HS-5 (cell line): ENCODE results near the gene TMIE.
A peak's percentile ranks its signal among the peaks of the same experiment; 100 is the strongest.

Experiments
- DNase-seq: peaks from one replicate; pipeline ENCODE4 v3.0.0-alpha.2; 2012; ENCODE audit warnings: low read depth

TMIE gene

DNA sequence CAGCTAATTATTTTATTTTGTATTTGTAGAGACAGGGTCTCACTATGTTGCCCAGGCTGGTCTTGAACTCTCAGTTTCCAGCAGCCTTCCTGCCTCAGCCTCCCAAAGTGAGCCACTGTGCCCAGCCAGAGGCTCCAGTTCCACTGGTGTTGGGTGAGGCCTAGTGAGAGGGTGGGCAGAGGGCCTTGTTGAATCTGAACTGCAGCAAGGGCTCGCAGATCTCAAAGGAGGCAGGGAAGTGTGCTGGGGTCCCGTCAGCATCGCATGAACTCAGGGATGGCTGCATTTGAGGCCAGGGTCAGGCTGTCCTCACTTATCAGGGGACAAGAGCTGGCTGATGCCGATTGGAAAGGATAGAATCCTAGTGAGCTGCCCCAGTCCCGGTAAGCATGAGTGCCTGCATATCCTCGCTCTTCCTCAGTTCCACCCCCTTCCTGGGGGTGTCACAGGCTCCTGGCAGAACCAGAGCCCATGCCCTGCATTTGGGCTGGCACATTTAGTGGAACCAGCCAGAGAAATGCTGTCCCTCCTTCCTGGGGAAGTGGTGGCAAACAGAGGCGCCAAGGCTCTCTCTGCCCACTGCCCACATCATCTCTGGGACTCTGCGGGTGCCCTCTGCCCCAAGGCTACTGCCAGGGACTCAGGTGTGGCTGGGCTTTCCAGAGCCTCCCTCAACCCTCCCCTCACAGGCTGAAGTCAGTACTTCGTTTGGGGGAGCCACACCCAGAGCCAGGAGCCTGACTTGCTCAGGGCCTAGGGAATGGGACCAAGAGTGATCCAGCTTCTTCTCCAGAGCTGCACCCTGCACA is 31.8 kb upstream of the TMIE start:
- DNase-seq = no peak

DNA sequence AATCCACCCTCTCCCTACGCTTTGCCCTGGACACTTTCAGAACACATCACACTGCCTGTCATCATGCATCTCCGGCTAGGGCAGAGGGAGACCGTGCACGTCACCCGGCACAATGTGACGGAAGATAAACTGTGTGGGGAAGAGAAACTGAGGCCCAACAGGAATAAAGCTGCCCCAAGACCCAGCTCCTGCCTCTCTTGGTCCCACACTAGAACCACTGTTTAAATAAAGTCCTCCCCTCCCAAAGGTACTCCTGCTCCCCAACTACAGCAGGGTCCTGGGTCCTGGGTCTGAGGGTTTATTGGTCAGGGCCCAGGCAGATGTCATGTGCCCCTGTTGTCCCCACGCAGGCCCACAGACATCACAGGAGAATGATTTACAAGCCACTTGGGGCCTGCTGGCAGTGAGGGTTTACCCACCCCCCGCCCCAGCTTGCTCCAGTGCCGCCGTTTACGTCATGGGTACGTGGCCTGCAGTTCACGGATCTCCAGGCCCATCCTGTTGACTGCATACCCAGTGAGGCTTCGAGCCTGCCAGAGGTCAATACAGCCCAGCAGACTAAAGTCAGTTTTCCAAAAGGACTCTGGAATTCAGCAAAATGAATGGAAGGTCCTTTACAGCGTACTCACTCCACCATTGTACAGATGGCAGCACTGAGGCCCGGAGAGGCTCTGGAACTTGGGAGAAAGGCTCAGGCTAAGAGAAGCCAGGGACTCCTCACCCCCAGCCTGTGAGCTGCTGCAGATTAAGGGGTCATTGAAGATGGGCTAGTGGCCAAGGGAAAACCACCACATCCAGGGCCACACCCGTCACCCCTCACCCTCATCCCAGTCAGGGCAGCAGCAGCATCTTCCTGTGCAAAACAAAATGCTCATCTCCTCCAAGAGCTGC is 30.9 kb upstream of the TMIE start:
- no peak for DNase-seq

DNA sequence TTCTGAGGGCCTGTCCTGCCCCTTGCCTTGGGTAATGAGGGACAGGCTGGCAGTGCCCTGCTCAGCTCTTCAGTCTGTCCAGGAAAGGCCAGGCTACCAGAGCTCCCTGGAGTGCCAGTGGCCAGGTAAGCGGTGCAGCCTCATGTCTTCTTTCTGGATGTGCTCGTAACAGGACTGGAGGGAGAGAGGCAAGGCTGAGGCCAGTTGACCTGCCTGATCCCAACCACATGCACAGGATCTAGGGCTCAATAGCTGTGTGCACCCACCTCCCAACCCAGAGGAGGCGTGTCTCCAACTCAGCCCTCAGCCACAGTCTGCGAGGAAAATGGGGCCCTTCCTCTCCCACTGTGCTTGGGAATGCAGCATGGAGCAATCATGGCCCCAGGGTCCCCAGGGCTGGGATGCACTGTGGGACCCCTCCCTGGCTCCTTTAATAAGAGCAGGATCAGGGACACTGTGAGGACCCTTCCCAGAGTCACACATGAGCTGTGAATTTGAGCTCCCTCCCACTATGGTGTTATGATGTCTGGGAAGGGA is 30.2 kb upstream of the TMIE start:
- no peak for DNase-seq

DNA sequence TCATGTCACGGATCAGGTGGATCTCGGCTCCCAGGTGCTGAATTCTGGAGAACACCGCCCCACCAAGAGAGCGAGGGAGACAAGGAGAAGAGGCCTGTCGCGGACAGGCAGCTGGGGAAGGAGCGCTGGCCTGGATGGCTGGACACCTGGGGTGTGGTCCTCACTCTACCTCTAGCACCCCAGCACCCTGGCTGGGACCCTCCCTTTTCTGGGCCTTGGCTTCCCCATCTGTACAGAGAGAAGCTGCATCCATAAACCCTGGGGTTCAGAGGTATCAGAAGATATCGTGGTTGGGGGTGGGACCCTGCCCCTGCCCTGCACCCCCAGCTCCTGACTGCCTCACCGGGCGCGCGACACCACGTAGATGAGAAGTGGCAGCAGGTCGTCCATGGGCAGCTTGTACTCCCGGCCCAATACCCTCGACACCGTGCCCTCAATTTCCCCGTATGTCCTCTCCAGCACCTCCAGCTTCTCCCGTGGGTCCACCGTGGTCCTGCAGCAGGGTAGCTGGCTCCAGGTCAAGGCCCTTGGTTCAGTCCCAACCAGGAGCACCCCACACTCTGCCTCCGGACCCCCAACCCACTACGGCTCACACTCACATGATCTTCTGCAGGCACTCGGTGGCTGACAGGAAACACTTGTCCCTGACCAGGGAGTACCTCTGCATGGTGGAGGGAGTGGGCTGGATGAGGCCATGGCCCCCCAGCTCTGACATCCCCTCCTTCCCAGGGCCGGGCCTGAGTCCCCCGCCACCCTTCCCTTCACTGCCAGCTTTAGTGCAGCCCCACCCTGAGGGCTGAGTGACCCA is 29.4 kb upstream of the TMIE start:
- DNase-seq = no peak

DNA sequence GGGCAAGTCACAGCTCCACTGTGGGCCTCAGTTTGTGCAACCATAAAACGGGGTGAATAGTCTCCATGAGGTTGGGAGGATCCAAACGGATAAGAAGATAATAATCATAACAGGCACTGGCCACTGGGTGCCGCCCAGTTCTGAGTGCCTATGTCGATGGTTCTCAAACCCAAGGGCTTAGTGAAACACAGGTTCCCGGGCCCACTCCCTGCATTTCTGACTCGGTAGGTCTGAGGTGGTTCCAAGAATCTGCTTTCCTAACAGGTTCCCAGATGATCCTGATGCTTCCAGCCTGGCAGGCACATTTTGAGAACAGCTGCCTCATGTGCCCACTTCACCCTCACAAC is 28.9 kb upstream of the TMIE start:
- DNase-seq = no peak

DNA sequence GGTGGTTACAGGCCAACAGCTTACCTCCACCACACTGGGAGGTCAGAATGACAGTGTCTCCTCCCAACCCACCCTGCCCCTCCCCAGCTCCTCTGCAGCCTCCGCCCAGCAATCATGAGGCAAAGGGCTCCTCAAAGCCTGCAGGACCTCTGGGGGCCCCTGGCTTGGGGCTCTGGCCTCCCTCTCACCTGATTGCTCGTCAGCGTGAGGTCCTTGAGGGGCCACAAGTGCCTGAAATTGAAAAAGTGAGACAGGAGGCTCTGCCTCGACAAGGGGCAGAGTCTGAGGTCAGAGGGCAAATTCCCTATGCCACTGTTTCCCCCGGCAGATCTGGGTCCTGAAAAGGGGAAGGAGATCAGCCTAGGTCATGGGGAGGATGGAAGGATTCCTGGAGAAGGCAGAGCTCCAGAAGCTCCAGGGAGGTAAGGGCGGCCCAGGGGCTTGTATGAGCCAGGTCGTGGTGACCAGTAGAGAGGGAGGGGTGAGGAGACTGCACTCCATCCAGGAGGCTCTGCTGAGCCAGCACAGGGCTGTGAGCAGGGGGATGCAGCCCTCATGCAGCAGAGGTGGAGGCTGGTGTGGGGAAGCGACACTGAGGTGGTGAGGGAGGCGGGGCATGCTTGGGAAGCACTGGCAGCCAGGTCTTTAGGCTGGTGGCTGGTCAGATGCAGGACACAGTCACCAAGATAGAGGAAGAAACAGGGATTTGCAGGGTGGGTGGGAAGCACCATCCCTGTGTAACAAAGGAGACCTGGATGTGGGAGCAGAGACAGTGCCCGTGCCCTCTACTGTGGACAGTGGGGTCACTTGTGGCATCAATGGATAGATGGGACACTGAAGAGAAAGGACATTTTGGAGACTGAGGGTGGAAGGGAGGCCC is 27.8 kb upstream of the TMIE start:
- no peak for DNase-seq

DNA sequence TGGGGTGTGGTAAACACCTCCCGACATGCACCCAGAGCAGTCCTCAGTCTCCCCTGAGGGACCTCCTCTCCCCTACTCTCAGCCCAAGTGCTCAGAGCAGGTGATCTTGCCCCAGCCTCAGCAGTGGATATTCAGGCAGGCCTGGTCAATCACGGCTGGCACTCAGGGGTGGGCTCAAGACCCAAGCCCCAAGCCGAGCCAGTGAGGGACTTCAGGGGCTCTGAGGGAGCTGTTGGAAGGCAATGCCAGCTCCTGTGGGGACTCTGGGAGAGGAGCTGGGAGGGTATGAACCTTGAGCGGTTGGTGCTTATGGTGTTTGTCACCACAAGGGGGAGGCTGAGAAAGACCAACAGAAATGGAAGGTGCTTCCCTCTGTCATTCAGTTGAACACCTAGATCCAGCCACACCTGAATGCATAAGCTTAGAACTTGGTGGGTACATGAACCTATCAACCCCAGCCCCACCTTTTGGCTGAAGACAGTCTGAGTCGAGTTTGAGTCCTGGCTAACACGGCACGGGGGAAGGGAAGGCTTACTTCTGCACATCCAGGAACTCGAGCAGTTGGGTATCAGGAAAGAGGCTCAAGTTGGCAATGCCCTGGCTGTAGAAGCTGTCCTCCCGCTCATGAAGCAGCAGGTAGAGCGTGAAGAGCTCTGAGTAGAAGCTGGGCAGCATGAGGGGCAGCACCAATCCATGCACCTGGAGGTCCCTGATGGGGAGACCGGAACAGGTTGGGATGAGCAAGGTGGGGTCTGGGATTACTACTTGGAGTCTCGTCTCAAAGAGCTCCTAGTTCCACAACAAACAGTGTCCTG is 27.0 kb upstream of the TMIE start:
- DNase-seq = no peak

DNA sequence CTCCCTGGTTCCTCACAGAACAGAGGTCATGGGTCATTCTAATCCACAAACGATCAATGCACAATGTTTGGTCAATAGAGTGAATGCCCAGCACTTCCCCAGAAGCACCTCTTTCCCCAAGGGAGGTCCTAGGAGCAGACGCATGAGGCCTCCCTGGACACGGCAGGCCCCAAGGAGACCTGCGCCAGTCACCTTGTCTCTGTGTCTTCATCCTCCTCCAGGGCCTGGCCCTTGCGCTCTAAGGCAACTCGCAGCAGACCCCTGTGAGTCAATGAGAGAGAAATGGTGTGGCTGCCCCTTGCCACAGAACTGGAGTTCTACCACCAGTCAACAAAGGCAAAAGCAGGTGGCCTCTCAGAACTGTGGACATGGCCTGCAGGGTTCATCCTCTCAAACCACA is 25.8 kb upstream of the TMIE start:
- DNase-seq = no peak

DNA sequence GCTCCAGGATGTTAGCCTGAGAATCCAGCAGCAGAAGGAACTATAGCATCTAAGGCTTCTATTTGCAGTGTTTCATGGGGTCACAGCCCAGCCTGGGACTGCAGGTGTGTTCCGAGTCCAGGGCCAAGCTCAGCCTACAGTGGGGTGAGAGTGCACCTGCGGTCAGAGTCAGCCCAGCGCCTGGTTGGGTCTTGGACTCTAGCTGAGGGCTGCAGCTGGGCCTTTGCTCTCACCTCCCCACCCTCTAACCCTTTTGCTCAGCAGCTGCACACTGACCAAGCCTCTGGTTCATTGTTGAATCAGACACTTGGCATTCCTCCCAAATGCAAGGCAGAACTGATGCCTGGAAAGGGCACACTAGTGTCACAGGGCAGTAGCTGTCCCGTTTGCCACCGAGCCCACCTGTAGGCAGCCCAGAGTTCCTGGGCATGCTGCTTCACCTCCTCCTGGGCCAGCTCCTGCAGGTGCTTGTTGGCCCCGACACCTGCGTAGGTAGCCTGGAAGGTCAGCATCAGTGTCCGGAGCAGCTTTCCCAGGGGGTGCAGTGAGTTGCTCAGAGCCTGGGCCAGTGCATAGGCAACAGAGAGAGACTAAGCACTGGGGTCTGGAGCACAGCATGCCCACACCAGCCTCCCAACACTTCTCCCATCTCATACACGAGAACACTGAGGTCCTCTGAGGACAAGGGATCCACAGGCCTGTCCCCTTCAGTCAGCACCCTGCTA is 25.2 kb upstream of the TMIE start:
- DNase-seq = peak; percentile 13

DNA sequence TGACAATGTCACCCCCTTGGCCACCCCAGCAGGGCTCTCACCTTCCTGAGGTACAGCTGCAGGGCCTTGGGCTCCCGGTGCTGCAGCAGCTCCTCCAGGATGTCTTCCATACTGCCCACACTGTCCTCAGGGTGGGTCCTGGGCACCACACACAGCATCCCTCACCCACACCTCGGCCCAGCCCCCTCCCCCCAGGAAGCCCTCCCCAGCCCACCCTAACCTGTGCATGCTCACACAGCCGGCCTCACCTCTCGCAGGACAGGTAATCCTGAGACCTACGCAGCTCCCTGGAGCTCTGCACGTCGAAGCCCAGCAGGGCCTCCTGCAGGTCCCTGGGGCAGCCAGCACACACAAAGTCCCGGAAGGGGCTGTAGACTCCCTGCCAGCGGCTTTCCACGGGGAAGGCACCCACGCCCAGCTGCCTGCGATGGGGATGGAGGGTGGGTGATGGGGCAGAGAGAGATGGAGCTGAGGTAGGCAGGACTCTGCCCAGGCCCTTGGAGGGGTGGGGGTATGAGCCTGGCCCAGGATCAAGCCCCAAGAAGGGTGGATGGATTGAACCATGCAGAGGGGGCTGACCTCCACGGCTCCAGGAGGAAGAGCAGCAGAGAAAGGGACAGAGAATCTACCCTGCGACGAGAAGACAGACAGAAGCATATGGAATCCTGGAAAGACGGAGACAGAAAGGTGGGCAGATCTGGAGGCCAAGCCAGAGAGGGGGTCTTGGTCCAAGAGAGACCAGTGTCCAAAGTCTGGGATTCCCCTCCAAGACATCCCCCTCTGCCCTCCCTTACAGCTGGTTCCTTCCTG is 24.4 kb upstream of the TMIE start:
- no peak for DNase-seq

DNA sequence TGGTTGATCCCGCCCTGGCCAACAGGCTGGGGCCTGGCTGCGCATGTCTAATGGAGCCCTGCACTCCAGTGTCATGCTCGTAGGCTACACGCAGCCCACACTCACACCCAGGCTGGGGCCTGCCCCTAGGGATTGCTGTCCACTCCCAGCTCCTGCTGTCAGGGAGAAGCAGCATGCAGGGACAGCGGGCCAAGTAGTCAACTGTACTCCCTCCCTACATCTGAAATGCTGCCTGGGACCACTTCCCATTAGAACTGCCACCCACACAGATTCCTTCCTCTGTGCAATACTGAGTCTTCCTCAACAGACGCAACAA is 23.8 kb upstream of the TMIE start:
- DNase-seq = no peak

DNA sequence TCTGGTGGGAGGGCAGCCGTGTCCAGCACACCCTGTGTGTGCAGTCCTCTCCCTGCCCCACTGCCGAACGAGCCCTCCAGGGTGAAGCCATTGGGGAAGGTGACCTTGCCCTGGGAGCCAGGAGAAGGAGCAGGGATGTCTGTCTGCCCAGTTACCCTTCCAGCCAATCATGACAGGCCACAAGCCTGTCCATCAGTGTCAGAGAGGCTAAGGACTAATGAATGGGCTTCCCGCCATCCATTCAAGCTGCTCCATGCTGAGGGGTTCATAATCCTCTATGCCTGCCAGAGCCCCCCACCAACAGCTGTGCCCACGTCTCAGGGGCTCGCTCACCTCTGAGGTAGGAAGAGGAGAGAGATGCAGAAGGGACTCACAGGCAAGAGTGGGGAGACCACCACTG is 22.9 kb upstream of the TMIE start:
- DNase-seq = no peak

DNA sequence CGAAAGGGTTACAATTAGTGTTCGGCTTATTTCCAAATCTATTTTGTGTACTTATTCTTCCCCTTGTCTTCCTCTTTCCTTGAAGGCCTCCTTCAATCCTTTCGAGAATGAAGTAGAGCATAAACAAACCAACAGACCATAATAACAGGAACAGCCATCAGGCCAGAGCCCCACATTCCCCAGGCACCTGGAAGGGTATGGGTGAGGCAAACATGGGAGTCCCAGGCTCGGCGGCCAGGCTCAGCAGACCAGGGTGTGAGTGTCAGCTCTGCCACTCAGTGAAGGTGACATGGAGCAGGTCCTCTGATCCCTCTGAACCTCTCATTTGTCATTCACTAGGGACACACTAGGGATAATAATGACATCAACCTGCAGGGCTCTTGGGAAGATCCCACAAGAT is 21.5 kb upstream of the TMIE start:
- DNase-seq = no peak

DNA sequence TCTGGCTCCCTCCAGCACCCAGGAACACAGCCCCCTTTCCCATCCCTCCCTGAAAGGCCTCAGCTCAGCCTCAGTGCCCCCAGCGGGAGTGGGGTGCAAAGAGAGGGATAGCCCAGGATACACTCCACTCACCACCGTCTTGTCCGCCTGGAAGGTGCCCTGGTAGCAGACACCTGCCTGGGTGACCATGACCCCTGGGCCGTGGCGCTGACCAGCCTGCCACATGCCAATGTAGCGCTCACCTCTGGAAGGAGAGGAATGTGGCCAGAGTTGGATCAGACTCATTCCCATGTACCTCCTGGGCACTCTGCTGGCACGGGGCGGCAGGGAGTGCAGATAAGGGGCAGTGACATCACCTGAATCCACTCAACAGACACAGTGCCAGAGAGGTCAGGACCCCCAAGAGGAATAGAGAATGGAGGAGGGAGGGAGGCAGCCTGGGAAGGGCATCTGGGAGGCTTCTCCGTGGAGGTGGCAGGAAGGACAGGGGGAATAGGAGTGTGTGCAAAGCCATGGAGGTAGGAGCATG is 20.8 kb upstream of the TMIE start:
- no peak for DNase-seq

DNA sequence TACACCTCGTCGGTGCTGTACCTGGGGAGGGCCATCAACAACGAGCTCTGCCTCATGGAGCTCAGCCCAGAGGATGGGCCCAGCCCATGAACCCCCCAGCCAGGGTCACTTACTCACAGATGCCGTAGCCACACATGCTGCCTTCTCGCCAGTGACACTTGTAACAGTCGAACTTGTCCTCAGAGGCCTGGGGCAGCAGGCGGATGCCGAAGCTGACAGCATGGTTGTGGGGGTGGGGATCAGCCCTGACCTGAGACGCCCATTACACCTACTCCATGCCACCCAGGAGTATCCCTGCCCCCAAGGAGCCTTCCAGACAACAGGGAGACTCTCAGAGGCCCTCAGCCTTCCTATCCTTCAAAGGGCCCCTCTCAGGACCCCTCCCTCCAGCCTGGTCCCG is 19.8 kb upstream of the TMIE start:
- DNase-seq = no peak

DNA sequence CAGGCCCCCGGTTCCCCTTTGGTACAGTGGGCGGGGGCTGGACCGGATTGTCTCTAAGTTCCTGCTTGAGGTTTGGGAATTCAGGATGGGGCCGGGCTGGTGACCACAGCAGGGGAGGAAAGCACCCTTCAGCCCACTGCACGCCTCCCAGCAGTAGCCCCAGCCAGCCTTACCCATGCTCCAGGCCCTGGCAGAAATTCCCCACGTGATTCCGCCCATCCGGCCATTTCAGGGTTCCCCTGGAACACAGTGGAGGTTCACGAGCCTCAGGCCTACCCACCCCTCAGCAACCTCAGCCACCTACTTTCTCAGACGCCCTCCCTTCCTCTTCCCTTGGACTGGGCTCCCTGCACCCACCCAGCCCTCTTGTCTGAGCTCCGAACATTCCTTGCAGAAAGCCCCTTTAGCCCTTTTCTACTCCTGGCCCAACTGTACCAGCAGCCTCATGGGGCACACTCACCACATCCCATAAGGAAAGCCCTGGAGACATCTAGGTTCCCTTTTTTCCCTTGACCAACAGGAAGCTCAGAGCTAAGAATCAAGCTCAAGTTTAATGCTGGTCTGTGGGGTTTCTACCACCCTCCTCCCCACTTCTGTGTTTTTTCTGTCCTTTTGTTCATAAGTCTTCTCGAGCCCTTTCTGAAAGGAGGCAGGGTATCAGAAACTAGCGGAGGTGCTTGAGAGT is 19.2 kb upstream of the TMIE start:
- no peak for DNase-seq

DNA sequence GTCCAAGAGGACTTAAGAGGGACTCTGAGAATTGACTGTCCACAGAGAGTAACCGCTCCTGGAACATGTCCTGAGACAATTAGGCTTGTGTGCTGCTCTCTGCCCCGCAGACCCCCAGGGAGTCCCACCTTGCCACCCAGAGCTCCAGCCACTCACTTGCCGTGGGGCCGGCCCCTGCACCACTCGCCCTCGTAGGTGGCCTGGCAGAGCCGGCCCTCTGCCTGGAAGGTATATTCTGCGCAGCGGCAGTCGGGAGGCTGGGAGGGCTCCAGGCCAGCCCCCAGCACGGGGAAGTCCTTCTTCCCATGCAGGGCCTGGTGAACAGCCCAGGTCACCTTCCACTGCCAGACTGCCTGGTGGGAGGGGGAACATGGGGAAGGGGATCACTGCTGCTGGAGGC is 18.2 kb upstream of the TMIE start:
- DNase-seq = no peak

DNA sequence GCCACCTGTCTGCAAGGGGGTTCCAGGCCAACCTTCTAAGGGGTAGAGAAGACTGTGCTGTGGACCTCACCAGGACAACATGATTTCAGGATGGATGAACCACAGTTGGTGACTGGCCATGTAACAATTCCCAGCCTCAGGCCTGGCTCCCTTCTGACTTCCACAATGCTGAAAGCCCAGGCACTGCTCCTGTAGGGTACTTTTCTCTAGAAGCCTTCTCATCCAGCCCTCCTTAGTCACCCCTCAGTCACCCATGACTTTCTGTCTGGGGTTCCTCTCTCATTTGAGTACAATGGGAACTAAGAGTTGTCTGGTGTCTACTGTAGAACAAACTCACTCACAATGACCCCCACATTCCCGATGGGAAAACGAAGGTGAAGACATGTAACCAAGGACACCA is 16.3 kb upstream of the TMIE start:
- no peak for DNase-seq
